Dermis blood vessel endothelial cell (primary cell): Measurements from ENCODE around the gene ZNF503. TPM values are rescaled to one million over a fixed set of nuclear protein-coding genes. Genes with fewer than 3 reads are reported as not detected.

Source experiments
- DNase-seq: peaks from one replicate; pipeline ENCODE4 v3.0.0; 2010
- total RNA-seq: library from RNA; depleted of rRNA; stranded (reverse); fragments of >200 nt; gene quantifications from 2 replicates; pipeline ENCODE4 v1.2.3, GENCODE V29; 2014

Gene ZNF503
- total RNA-seq, 1 donor from 2014 or later, result 0.68 TPM

DNA sequence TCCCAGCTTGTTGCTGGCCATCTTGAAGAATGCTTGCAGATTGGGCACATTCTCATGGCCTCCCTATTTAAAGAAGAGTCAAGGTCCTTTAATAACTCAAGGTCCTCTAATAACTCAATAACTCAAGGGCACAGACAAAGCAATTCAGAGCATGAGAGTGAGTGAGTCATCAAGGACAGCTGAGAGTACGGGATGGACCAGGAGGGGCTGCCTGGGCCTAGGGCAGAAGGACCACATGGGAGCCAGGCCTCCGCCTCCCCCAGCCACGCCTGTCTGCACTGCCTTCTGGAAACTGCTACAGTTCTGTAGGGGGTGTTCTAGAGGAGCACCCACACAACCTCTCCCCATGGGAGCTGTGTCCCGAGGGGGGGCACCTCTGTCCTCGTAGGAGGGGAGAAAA, 48.9 kb downstream of the ZNF503 start:
- DNase-seq, result no peak

DNA sequence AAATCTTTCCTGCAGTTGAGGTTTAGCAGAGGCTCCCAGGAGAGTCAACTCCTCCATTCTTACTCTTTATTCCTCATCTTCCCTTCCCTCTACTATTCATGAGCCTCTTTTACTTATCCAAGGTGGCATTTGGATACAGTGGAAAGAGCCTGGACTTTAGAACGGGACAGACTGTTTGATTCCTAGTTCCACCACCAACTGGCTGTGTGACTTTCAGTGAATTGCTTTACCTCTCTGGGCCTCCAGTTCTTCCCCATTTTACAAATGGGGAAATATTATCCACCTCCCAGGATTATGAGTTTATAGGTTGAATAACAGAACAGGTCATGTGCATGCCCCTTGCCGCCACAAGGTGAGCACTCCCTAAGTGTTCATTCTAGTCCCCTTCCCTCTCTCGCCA, 49.9 kb downstream of the ZNF503 start:
- no peak for DNase-seq

DNA sequence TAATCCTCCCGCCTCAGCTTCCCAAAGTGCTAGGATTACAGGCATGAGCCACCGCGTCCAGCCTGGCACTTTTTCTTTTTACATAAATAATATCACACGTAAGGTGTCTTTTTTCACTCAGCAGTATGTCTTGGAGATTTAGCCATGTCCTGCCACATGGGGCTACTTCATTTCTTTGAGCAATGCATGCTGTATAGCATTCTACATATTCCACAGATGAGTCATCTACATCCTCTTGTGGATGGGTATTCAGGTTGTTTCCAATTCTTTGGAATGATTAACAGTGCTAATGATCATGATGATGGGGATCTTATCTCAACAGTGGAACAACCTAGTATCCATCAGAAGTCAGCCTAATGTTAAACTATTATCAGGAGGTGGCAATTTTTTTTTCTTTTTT, 50.8 kb downstream of the ZNF503 start:
- DNase-seq, result peak; percentile 4

Other genes with a start within 250 kb of the ZNF503 start
- 174 and 191 TPM in 2 replicates for gene VDAC2, start 191.0 kb downstream of the ZNF503 start, total RNA-seq
- 15.9 and 23.0 TPM in 2 replicates for gene COMTD1, start 165.8 kb downstream of the ZNF503 start, total RNA-seq
- gene LRMDA, start 29.9 kb upstream of the ZNF503 start, total RNA-seq, result 7.6 and 27.4 TPM in 2 replicates